Lung microvascular endothelial cell (primary cell): ENCODE results near the gene MARK1. TPM values are rescaled to one million over a fixed set of nuclear protein-coding genes. Genes with fewer than 3 reads are reported as not detected.

Source experiments
- DNase-seq, 2 donors: peaks; one replicate each; pipeline versions ENCODE4 v3.0.0 to v3.0.0-alpha.2; 2010; ENCODE audit warnings: low read depth in 2 of 2
- total RNA-seq: library from RNA; depleted of rRNA; stranded (reverse); fragments of >200 nt; gene quantifications from 2 replicates; pipeline ENCODE4 v1.2.1, GENCODE V29; 2014

Gene MARK1
- total RNA-seq, 1 donor from 2014 or later: 2.2 TPM

DNA sequence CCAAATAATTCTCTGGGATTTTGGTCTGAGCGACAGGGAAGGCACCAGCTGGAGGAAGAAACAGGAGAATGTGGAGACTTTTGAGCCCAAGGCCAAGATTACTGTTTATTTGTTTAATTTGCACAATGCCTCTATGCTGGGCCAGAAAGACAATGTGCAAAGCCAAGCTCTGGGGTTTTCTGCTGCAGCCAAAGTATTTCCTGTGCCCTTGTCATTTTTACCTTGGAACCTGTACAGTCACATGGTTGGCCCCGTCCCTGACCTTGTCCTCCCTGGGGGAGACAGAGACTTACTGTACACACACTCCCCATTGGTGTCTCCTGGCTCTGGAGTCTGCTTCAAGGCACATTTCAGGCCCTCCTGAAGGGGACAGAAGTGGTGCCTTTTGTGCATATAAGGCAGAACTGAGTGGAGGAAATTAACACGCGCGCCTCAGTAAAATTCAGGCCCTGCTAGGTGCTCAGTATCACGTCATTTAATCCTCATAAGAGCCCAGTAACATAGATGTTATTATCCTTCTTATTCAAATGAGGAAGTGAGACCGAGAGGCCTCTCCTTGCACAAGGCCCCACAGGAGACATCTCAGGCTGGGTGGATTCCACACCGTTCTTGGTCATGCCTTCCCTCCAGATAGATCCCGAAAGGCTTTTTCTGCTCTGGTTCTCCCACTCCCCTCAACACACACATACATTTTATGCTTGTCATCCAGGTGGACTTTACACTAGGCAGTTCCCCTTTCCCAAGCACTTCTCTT is 183.3 kb downstream of the MARK1 start:
- DNase-seq: no peak

Other genes starting within 250 kb of the MARK1 start
- gene C1orf115, start 162.2 kb downstream of the MARK1 start, total RNA-seq: 44.2 and 92.7 TPM in 2 replicates
- gene MTARC2, start 220.2 kb downstream of the MARK1 start, total RNA-seq: 8.5 and 16.5 TPM in 2 replicates